ENCODE measurements around the gene SPAG16. TPM values are rescaled to one million over a fixed set of nuclear protein-coding genes. Genes with fewer than 3 reads are reported as not detected.

Gene SPAG16
- total RNA-seq, 1 experiment from 2014 or later, result 0.30 TPM

DNA sequence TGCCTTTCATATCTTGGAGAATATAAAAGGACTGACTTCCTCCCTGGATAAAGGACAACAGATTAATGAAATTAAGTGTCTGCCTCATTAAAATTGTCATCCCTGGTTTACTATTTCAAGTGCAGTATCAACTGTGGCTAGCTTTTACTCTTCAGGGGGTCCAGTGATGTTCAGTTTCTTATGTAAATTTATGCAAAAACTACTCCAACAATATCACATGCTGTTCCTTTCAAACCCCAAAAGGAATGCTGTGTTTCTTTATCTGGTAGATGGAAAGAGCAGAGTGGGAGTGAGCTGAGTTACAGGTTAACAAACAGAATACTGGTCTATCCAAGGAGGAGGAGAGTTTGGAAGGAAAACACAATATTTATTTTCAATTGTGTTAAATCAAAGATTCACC lies 842.9 kb downstream of the SPAG16 start:
- ChIA-PET POLR2A (no interaction called here), RAD21 (ENCODE audit: low non-redundant PET in 1 of 2, low total read pairs in 2 of 2, uncharacterized antibody in 2 of 2, unreplicated experiment in 2 of 2) (no interaction called here), CTCF (no interaction called here)
- no peak for DNase-seq (ENCODE audit: low read depth, low spot score)
- no peak overlapping the region for H3K27ac ChIP-seq (ENCODE audit: low read depth, low read length)
- H4K20me1 ChIP-seq (ENCODE audit: insufficient read depth), result no peaks in the 10 kb centered on the region
- no peak for ATAC-seq
- H3K4me2 ChIP-seq (ENCODE audit: low read length), result no peak overlapping the region
- no peaks in the 10 kb centered on the region for H3K9me2 ChIP-seq (ENCODE audit: insufficient read depth)
- H3K27me3 ChIP-seq (ENCODE audit: insufficient read depth, low read length), result no peaks in the 10 kb centered on the region
- H3K9me3 ChIP-seq (ENCODE audit: control insufficient read depth in 1 of 2, insufficient read depth in 1 of 2, low read depth in 1 of 2, low read length in 2 of 2), result no peaks in the 10 kb centered on the region
- intact Hi-C loops (cut with micrococcal nuclease), result no loop called here
- no peak overlapping the region for H3K9ac ChIP-seq (ENCODE audit: low read length)
- no peak overlapping the region for H3K4me3 ChIP-seq (replicated peaks in 1 of 2; ENCODE audit: low read depth in 1 of 2, low read length in 2 of 2)
- peaks cover 6 to 20% of the 10 kb centered on the region in 2 experiments; a peak in 3 of 4 replicates for H3K4me1 ChIP-seq (ENCODE audit: control insufficient read depth in 1 of 2, insufficient read depth in 2 of 2, low read length in 2 of 2)
- H3K79me2 ChIP-seq (ENCODE audit: insufficient read depth, low read length), result no peaks in the 10 kb centered on the region
- no peak for TF ChIP-seq CBX3 (IDR thresholded peaks at IDR 0.05; ENCODE audit: low read depth)
- no peak for TF ChIP-seq SRF (IDR thresholded peaks at IDR 0.05; ENCODE audit: low read depth)
- TF ChIP-seq EGR1 (IDR thresholded peaks at IDR 0.05; ENCODE audit: low read depth), result no peak
- no peak for TF ChIP-seq POLR2A (IDR thresholded peaks at IDR 0.05; ENCODE audit: borderline replicate concordance, extremely low read depth, insufficient read depth, insufficient read length)
- TF ChIP-seq, protein P1, sequence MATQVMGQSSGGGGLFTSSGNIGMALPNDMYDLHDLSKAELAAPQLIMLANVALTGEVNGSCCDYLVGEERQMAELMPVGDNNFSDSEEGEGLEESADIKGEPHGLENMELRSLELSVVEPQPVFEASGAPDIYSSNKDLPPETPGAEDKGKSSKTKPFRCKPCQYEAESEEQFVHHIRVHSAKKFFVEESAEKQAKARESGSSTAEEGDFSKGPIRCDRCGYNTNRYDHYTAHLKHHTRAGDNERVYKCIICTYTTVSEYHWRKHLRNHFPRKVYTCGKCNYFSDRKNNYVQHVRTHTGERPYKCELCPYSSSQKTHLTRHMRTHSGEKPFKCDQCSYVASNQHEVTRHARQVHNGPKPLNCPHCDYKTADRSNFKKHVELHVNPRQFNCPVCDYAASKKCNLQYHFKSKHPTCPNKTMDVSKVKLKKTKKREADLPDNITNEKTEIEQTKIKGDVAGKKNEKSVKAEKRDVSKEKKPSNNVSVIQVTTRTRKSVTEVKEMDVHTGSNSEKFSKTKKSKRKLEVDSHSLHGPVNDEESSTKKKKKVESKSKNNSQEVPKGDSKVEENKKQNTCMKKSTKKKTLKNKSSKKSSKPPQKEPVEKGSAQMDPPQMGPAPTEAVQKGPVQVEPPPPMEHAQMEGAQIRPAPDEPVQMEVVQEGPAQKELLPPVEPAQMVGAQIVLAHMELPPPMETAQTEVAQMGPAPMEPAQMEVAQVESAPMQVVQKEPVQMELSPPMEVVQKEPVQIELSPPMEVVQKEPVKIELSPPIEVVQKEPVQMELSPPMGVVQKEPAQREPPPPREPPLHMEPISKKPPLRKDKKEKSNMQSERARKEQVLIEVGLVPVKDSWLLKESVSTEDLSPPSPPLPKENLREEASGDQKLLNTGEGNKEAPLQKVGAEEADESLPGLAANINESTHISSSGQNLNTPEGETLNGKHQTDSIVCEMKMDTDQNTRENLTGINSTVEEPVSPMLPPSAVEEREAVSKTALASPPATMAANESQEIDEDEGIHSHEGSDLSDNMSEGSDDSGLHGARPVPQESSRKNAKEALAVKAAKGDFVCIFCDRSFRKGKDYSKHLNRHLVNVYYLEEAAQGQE (IDR thresholded peaks at IDR 0.05; ENCODE audit: low read depth), result no peak
- TF ChIP-seq POLR2AphosphoS5 (IDR thresholded peaks at IDR 0.05; ENCODE audit: low read depth, low read length), result no peak
- TF ChIP-seq JUND (IDR thresholded peaks at IDR 0.05), result no peak
- no peak for TF ChIP-seq ZFX (IDR thresholded peaks at IDR 0.05)
- no peak for TF ChIP-seq RAD21 (IDR thresholded peaks at IDR 0.05; ENCODE audit: low read depth)
- no peak for TF ChIP-seq ELF1 (IDR thresholded peaks at IDR 0.05; ENCODE audit: borderline replicate concordance, low read depth)
- TF ChIP-seq YY1 (IDR thresholded peaks at IDR 0.05; ENCODE audit: extremely low read depth, insufficient replicate concordance, low read depth, low read length), result no peak
- TF ChIP-seq CEBPB (IDR thresholded peaks at IDR 0.05; ENCODE audit: low read depth), result no peak
- TF ChIP-seq SIN3A (IDR thresholded peaks at IDR 0.05; ENCODE audit: low read depth), result no peak
- TF ChIP-seq SP1 (IDR thresholded peaks at IDR 0.05; ENCODE audit: low read depth), result no peak
- TF ChIP-seq, protein P2, sequence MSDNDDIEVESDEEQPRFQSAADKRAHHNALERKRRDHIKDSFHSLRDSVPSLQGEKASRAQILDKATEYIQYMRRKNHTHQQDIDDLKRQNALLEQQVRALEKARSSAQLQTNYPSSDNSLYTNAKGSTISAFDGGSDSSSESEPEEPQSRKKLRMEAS (IDR thresholded peaks at IDR 0.05), result no peak
- TF ChIP-seq, protein P3, sequence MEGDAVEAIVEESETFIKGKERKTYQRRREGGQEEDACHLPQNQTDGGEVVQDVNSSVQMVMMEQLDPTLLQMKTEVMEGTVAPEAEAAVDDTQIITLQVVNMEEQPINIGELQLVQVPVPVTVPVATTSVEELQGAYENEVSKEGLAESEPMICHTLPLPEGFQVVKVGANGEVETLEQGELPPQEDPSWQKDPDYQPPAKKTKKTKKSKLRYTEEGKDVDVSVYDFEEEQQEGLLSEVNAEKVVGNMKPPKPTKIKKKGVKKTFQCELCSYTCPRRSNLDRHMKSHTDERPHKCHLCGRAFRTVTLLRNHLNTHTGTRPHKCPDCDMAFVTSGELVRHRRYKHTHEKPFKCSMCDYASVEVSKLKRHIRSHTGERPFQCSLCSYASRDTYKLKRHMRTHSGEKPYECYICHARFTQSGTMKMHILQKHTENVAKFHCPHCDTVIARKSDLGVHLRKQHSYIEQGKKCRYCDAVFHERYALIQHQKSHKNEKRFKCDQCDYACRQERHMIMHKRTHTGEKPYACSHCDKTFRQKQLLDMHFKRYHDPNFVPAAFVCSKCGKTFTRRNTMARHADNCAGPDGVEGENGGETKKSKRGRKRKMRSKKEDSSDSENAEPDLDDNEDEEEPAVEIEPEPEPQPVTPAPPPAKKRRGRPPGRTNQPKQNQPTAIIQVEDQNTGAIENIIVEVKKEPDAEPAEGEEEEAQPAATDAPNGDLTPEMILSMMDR (IDR thresholded peaks at IDR 0.05 in 2 of 3, conservative IDR thresholded peaks at IDR 0.05 in 1 of 3; ENCODE audit: borderline replicate concordance in 1 of 3, insufficient read depth in 1 of 3, low read depth in 2 of 3, low read length in 2 of 3), result no peak
- TF ChIP-seq EZH2 (IDR thresholded peaks at IDR 0.05), result no peak
- no peak overlapping the region for H2AFZ ChIP-seq (ENCODE audit: low read depth, low read length, poor library complexity, severe bottlenecking)
- no peaks in the 10 kb centered on the region for H3K36me3 ChIP-seq (ENCODE audit: control insufficient read depth in 1 of 2, insufficient read depth in 2 of 2, low read length in 2 of 2)
- BruUV-seq (replicated peaks), result no TSS peak
